ENCODE results near the gene HOXB4.

Gene HOXB4

DNA sequence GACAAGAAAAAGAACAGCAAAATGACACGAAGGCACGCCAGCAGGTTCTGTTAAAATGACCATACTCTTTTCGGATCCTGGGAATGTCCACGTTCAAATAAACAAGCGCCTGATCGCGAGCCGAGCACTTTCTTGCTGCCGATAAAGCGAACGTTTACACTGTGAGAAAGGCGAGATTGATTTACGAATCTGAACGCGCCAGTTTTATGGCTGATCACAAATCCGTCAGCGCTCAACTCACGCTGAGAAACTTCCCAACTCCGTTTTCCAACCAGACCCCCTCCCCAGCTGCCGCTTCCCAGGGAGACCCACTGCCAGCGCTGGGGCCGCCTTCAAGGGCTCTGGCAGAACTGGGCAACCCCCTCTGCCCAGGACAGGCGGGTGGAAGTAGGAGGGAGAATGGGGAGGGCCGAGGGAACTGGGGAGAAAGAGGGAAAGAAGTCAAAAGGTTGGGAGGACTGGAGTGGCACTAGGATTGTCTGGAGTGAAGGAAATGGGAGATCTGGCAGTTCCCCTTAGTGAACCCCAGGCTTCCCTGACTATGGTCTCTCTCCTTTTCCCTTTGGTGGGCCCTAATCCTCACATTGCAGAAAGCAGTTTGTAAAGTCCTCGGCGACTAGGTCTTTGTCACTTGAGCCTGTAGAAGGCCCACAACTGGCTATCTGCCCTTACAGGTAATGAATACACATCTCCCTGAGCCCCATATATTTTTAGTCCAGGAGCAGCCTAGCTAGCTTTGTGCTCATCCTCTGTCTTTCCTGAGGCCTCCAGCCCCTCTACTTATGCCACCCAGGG, 6.9 kb downstream of the HOXB4 start:
- Mint-ChIP-seq H3K27me3 (ENCODE audit: low read depth, poor library complexity) (no peaks in the 10 kb centered on the region), H3K9me3 (no peaks in the 10 kb centered on the region), H3K4me1 (no peaks in the 10 kb centered on the region), H3K27ac (no peak overlapping the region), H3K4me3 (no peak overlapping the region), H3K36me3 (ENCODE audit: low read depth) (peaks cover 51% of the 10 kb centered on the region)
- DNase-seq = peak; percentile 74
- TF ChIP-seq, protein P1, sequence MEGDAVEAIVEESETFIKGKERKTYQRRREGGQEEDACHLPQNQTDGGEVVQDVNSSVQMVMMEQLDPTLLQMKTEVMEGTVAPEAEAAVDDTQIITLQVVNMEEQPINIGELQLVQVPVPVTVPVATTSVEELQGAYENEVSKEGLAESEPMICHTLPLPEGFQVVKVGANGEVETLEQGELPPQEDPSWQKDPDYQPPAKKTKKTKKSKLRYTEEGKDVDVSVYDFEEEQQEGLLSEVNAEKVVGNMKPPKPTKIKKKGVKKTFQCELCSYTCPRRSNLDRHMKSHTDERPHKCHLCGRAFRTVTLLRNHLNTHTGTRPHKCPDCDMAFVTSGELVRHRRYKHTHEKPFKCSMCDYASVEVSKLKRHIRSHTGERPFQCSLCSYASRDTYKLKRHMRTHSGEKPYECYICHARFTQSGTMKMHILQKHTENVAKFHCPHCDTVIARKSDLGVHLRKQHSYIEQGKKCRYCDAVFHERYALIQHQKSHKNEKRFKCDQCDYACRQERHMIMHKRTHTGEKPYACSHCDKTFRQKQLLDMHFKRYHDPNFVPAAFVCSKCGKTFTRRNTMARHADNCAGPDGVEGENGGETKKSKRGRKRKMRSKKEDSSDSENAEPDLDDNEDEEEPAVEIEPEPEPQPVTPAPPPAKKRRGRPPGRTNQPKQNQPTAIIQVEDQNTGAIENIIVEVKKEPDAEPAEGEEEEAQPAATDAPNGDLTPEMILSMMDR (IDR thresholded peaks at IDR 0.05) = no peak

DNA sequence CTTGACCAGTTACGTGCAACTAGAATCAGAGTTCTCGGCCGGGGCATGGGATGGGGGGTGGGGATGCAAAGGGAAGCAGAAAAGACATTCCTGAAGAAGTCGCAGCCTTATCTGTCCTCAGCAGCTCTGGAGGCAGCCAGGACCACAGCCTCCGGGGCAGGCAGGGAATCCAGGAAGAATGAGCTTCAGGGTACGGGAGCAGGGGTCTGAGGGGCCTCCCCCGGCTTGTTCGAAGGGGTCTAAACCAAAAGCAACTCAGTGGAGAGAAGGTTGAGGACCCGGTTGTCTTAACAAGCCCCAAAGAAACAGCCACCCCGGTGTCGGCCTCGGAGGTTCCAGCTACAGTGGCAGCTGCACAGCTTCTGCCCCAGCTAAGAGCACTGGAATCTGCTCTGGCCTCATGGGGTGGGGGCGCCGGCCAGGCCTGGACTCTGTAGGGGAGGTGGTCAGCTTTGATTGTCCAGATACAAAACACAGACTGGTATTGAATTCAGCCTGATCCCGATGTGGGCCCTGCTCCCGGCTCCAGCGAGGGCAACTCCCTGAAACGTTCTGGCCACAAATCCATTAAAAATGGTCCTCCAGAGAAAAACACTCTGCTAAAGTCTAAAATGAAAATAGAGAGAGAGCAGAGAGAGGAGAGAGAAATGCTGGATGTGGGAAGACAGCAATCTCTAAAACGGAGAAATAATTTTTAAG, 7.7 kb downstream of the HOXB4 start:
- peaks cover 44% of the 10 kb centered on the region for H3K36me3 Mint-ChIP-seq (ENCODE audit: low read depth)
- H3K9me3 Mint-ChIP-seq = no peaks in the 10 kb centered on the region
- no peak overlapping the region for H3K4me3 Mint-ChIP-seq
- TF ChIP-seq, protein P1 (IDR thresholded peaks at IDR 0.05) = no peak
- H3K27me3 Mint-ChIP-seq (ENCODE audit: low read depth, poor library complexity) = no peaks in the 10 kb centered on the region
- no peak overlapping the region for H3K27ac Mint-ChIP-seq
- H3K4me1 Mint-ChIP-seq = no peaks in the 10 kb centered on the region
- DNase-seq = no peak

DNA sequence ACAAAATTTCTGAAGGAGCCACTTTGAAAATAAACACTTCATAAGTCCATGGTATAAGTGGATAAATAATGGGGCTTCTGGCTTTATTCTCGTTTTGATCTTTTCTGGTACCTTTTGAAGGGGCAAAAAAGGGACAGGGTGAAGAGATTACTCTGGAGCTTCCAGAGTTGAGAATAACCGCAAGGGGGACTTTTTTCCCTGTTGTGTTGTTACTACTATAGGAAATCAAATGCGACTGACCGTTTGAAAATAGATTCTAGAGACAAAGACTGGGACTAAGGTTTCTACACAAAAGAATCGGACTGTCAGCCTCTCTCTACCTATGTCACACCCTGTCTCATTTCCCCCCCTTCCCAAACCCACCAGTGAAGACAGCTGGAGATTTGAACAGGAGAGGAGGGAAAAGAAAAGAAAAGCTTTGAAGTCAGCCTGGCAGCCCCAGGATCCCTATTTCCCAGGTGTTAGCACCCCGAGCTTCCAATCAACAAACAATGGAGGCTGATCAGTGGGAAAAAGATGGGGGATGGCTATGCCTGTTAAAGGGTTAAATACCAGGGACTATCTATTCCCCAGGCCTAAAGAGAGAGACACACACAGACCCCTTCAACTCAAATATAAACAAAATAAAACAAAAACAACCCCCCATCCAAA, 8.4 kb downstream of the HOXB4 start:
- no peaks in the 10 kb centered on the region for H3K4me1 Mint-ChIP-seq
- H3K4me3 Mint-ChIP-seq = no peak overlapping the region
- no peaks in the 10 kb centered on the region for H3K9me3 Mint-ChIP-seq
- no peak for DNase-seq
- TF ChIP-seq, protein P1 (IDR thresholded peaks at IDR 0.05) = no peak
- H3K36me3 Mint-ChIP-seq (ENCODE audit: low read depth) = peaks cover 38% of the 10 kb centered on the region
- H3K27me3 Mint-ChIP-seq (ENCODE audit: low read depth, poor library complexity) = no peaks in the 10 kb centered on the region
- H3K27ac Mint-ChIP-seq = no peak overlapping the region

DNA sequence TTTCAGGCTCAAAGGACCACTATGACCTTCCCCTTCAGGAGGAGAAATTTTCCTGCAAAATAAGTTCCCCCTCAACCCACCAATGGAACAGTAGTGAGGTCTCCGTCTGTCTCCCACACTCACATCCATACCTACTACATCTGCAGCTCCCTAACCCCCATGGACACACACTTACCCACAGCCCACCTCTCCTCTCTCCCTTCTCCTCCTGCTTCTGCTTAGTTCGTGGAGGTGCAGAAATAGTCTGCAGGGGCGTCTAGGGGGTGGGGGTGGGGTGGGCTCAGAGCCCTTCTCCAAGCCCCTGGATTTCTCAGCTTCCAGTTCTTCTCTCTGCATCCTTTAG, 8.9 kb downstream of the HOXB4 start:
- H3K4me1 Mint-ChIP-seq = no peaks in the 10 kb centered on the region

DNA sequence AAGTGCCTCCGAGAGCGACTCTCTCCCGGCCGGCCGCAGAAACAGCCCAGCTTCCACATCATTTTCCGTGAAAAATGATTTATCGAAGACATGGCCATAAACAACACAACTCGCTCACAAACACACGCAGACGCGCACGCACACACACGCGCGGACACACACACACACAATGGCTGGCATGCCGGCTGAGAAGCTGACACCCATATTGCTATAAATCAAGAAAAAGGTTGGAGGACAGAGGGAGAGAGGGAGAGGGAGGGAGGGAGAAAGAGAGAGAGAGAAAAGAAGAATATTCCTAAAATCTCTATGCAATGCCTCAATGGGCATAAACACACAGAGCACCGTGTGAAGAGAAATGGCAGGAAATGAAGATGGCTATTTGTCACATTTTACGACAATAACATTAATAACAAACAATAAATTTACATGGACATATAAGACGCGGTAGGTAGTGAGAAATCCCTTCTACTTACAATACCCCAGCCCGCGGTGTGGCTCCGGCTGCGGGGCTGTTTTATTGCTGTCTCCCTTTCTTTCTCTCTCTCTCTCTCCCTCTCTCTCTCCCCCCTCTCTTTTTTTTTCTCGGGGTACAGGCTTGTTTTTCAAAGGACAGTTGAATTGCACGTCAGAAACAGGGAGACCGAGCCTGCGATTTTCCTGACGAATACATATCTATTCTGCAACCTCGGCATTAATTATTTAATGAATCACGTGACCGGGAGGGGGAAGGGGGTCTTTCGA, 9.5 kb downstream of the HOXB4 start:
- Mint-ChIP-seq H3K27ac (no peak overlapping the region), H3K27me3 (ENCODE audit: low read depth, poor library complexity) (no peaks in the 10 kb centered on the region), H3K4me1 (peaks cover 4% of the 10 kb centered on the region), H3K4me3 (no peak overlapping the region), H3K9me3 (no peaks in the 10 kb centered on the region), H3K36me3 (ENCODE audit: low read depth) (peaks cover 27% of the 10 kb centered on the region)
- DNase-seq = no peak
- TF ChIP-seq, protein P1 (IDR thresholded peaks at IDR 0.05) = no peak

More for the DNA sequence above, 8.9 kb downstream of the HOXB4 start:
- Mint-ChIP-seq H3K4me3 (no peak overlapping the region), H3K9me3 (no peaks in the 10 kb centered on the region), H3K27ac (no peak overlapping the region), H3K27me3 (ENCODE audit: low read depth, poor library complexity) (no peaks in the 10 kb centered on the region), H3K36me3 (ENCODE audit: low read depth) (peaks cover 32% of the 10 kb centered on the region)
- DNase-seq = no peak
- TF ChIP-seq, protein P1 (IDR thresholded peaks at IDR 0.05) = no peak

Data from nephron progenitor cell (in vitro differentiated cells).